ENCODE data around the gene SNRK.

SNRK gene

GRCh38 chr3:43317461-43318316 is 31.3 kb downstream of the SNRK start:
- DNase-seq = no peak

DNA sequence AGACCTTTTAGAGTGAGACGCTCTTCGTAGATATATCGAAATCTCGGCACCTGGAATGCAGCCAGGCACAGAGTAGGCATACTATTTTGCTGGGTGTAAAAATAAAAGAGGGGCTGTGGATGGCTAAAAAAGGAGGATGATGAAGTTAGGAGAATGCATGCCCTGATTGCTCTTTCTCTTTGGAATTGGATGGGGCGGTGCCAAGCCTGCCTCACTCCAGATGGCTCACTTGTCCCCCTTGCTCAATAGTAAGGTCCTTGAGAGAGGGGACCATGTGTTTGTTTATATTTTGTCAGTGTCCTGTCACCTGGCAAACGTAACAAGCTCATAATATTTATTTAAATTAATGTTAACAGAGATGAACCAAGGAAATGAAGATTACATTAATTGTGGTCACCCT is 33.0 kb downstream of the SNRK start:
- no peak for DNase-seq

DNA sequence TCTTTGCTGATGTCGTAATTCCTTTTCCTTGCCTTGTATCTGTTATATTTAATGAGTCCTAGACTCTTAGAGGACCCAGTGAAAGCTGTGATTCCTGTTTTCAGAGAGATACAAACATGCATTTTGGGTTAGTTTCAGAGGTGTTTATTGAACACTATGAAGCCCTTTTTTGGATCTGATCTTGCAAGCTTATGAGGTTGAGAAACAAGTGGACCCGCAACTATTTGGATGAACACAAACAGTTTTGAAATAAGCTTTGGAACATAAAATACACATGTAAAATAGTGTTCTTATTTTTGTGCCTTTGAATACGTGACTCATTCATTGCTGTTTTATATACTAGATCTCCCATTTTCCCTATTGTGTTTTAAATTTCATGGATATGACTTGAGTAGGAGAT is 33.5 kb downstream of the SNRK start:
- DNase-seq = no peak

GRCh38 chr3:43320288-43320687 is 33.9 kb downstream of the SNRK start:
- no peak for DNase-seq

GRCh38 chr3:43323541-43323940 is 37.2 kb downstream of the SNRK start:
- no peak for DNase-seq

DNA sequence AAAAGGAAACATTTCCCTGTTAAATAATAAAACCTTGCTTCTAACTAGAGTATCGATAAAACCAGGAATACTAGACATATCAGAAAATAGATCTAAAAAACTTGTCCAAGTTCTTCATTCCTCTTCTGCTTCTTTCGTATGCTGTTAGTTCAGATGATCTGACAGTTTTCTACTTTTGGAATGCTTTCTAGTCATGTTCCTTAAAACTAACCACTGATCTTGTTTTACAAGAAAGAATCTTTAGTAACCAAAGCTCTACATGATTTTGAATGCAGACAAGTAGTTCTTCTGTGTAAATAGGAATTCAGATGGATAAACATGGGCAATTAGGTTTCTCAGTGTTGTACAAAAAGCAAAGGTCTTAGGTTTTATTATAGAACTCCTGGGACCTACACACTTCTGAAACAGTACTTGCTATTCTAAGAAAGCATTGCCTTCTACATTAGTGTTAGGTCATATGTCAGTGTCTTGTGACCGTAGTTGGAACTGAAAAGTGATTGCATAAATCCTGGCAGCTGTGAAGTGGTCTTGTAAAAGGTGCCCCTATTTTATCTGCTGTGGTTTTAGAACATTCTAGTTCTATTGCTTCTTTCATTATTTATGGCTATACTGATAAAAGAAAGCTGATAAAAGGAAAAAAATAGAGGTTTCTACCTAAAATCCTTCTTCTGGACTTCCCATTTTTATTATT is 40.7 kb downstream of the SNRK start:
- no peak for DNase-seq

GRCh38 chr3:43327582-43327979 is 41.2 kb downstream of the SNRK start:
- DNase-seq = no peak

DNA sequence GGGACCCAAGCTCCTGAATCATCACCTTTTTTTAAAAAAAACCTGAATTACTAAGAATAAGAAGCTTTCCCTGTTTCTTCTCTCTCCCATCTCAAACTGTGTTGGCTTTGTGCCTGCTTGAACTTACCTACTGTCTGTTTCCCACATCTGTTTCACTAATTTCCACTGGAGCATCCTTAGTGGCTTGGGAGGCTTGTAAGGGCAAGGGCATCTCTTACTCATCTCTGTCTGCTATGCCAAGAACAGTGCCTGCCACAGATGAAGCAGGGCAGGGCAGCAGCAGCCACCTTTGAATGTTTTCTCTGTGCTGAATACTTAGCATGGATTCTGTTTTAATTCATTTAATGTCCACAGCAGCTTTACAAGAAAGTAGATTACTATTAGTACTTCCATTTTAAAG is 42.3 kb downstream of the SNRK start:
- DNase-seq = no peak

- DNase-seq = no peak
Measured at GRCh38 chr3:43330981-43331380, 44.6 kb downstream of the SNRK start.

DNA sequence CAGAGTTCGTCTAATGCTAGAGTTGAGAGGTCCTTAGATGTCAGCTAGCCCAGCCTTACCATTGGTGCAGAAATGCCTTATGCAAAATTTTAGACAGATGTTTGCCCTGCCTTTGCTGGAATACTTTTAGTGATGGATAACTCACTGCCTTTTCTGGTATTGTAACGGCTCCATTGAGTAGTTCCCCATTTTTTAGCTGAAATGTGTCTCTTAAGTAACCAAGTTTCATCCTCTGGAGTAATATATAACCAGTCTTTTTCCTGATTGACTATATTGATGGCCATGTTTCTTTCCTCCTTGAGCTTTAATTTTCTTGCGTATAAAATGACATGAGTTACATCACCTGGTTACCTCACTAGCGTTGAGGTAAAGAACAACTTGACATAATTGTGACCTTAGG is 45.0 kb downstream of the SNRK start:
- DNase-seq = no peak

DNA sequence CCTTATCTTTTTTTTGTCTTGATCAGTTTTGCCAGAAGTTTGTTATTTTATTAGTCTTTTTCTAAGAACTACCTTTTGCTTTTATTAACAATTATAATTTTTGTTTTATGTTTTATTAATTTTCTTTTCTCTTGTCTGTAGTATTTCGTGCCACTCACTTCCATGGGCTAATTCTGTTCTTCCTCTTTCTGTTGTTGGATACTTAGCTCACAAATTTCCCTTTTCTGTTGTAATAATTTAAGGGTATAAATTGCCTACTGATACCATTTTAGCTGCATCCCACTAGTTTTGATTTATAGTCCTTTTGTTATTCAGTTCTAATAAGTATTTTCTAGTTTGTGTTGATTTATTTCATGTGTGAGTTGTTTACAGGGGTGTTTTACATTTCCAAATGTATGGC is 48.6 kb downstream of the SNRK start:
- no peak for DNase-seq

- DNase-seq = no peak
Measured at GRCh38 chr3:43335799-43336198, 49.5 kb downstream of the SNRK start.

- DNase-seq = no peak
Measured at GRCh38 chr3:43338295-43338694, 52.0 kb downstream of the SNRK start.

- no peak for DNase-seq
Measured at GRCh38 chr3:43340403-43340802, 54.1 kb downstream of the SNRK start.

- DNase-seq = no peak
Measured at GRCh38 chr3:43341788-43342187, 55.4 kb downstream of the SNRK start.

- no peak for DNase-seq
Measured at GRCh38 chr3:43343185-43343584, 56.8 kb downstream of the SNRK start.

DNA sequence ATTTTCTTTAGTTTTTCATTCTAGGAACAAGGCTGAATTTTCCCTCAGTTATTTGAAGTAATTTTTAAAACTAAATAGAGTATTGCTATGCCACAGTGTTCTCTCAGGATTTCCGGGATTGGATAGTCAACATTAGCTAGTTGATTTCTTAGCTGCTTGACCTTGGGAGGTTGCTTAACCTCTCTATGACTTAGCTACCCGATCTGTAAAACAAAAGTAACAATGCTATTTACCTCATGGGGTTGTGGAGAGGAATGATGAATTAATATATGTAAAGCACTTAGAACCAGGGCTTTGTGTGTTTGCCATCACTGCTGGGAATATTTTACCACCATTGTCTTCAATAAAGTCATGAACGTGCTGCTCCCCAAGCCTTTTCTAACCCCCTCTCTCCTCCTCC is 57.5 kb downstream of the SNRK start:
- no peak for DNase-seq

GRCh38 chr3:43344520-43344919 is 58.2 kb downstream of the SNRK start:
- DNase-seq = no peak

GRCh38 chr3:43345246-43345645 is 58.9 kb downstream of the SNRK start:
- DNase-seq = no peak

DNA sequence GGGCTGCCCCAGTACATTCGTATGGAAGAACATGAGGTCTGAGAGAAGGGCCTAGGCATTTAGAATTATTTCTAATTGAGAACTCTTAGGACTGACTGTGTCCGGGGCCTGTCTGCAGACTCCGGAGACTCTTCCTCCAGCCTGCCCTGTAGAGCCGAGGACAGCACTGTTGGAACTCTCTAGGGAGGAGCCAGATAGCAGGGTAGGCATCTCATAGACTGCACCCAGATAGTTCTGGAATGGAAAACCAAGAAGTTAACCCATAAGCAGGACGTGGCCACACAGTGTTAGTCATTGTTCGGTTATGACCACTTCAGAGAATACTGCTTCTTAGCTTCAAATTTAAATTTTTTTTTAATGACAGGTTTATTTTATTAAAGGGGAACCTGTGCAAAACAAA is 59.5 kb downstream of the SNRK start:
- DNase-seq = no peak

DNA sequence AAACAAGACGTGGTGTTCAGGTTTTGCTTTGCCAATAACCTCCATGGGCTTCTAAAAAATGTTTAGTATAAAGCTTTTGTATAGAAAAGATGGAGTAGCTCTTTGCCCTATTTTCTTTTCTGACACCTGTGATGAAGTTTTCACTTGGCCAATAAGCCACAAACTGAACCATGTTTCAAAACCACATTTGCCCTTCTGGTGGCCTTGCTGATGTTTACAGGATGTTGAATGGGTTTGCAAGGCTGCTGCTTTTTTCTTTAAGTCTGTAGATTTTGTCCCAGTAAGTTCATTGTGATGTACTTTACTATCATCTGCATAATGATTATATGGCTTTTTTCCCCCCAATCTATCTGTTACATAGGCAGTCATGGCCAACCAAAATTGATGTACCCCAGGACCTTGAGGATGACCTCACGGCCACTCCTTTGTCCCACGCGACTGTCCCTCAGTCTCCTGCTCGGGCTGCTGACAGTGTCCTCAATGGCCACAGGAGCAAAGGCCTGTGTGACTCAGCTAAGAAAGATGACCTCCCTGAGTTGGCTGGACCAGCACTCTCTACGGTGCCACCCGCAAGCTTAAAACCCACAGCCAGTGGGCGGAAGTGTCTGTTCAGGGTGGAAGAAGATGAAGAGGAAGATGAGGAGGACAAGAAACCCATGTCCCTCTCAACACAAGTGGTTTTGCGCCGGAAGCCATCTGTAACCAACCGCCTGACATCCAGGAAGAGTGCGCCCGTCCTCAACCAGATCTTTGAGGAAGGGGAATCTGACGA is 60.8 kb downstream of the SNRK start:
- DNase-seq = no peak

DNA sequence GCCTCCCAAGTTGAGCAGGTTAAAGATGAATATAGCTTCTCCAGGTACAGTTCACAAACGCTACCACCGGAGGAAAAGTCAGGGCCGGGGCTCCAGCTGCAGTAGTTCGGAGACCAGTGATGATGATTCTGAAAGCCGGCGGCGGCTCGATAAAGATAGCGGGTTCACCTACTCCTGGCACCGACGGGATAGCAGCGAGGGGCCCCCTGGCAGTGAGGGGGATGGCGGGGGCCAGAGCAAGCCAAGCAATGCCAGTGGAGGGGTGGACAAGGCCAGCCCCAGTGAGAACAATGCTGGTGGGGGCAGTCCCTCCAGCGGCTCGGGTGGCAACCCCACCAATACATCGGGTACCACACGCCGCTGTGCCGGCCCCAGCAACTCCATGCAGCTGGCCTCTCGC is 61.4 kb downstream of the SNRK start:
- DNase-seq = no peak

DNA sequence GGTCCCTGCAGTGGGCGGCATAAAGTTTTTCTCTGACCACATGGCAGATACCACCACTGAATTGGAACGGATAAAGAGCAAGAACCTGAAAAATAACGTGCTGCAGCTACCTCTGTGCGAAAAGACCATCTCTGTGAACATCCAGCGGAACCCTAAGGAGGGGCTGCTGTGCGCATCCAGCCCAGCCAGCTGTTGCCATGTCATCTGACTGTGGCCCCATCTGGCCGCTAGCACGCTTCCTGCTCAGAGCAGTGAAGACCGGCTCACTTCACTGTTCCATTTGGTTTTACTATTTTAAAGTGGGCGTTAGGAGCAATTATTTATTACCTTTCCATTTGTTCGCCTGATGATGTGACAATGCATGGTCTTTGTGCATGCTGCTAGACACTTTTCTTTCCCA is 62.0 kb downstream of the SNRK start:
- DNase-seq = no peak
